ENCODE measurements around the gene TRMT10B.
"Not testable (repeated sequence)": the region's sequence is repeated elsewhere in the genome, so short reads cannot be mapped to it uniquely, and the experiment has no call there.

The TRMT10B gene

GRCh38 chr9:37745970-37746369 lies 7.6 kb upstream of the TRMT10B start:
- DNase-seq, result no peak
- in situ Hi-C loops (cut with HindIII; ENCODE audit: low pct_ligation_motif_present, low sequenced_read_pairs), result loop anchor here (25.0 kb wide), 1 partner anchor 109 kb away; no protein-coding TSS in a partner anchor
- Histone ChIP-seq H3K27ac (no peak overlapping the region), H3K4me3 (ENCODE audit: low read depth, low read length) (no peak overlapping the region), H3K27me3 (replicated peaks) (no peaks in the 10 kb centered on the region), H3K36me3 (replicated peaks) (no peaks in the 10 kb centered on the region)
- TF ChIP-seq CTCF (IDR thresholded peaks at IDR 0.05; ENCODE audit: low read depth, low read length, missing control alignments), result no peak

GRCh38 chr9:37746448-37747270 lies 6.9 kb upstream of the TRMT10B start:
- DNase-seq, result no peak
- in situ Hi-C loops (cut with HindIII; ENCODE audit: low pct_ligation_motif_present, low sequenced_read_pairs), result loop anchor here (25.0 kb wide), 1 partner anchor 109 kb away; no protein-coding TSS in a partner anchor
- Histone ChIP-seq H3K4me3 (ENCODE audit: low read depth, low read length) (no peak overlapping the region), H3K27me3 (replicated peaks) (no peaks in the 10 kb centered on the region), H3K36me3 (replicated peaks) (no peaks in the 10 kb centered on the region), H3K27ac (no peak overlapping the region)
- TF ChIP-seq CTCF (IDR thresholded peaks at IDR 0.05; ENCODE audit: low read depth, low read length, missing control alignments), result no peak

GRCh38 chr9:37747271-37747753 lies 6.3 kb upstream of the TRMT10B start:
- no peak overlapping the region for H3K4me3 ChIP-seq (ENCODE audit: low read depth, low read length)
- no peaks in the 10 kb centered on the region for H3K36me3 ChIP-seq (replicated peaks)
- in situ Hi-C loops (cut with HindIII; ENCODE audit: low pct_ligation_motif_present, low sequenced_read_pairs), result loop anchor here (25.0 kb wide), 1 partner anchor 110 kb away; no protein-coding TSS in a partner anchor
- no peaks in the 10 kb centered on the region for H3K27me3 ChIP-seq (replicated peaks)
- H3K27ac ChIP-seq, result no peak overlapping the region
- TF ChIP-seq CTCF (IDR thresholded peaks at IDR 0.05; ENCODE audit: low read depth, low read length, missing control alignments), result peak; percentile 97
- DNase-seq, result peak; percentile 65

- H3K27me3 ChIP-seq (replicated peaks), result no peaks in the 10 kb centered on the region
- H3K36me3 ChIP-seq (replicated peaks), result no peaks in the 10 kb centered on the region
- H3K27ac ChIP-seq, result no peak overlapping the region
- no peak for DNase-seq
- TF ChIP-seq CTCF (IDR thresholded peaks at IDR 0.05; ENCODE audit: low read depth, low read length, missing control alignments), result no peak
- no peak overlapping the region for H3K4me3 ChIP-seq (ENCODE audit: low read depth, low read length)
- in situ Hi-C loops (cut with HindIII; ENCODE audit: low pct_ligation_motif_present, low sequenced_read_pairs), result loop anchor here (25.0 kb wide), 1 partner anchor 112 kb away; no protein-coding TSS in a partner anchor
Measured at GRCh38 chr9:37749129-37749528, 4.5 kb upstream of the TRMT10B start.

- in situ Hi-C loops (cut with HindIII; ENCODE audit: low pct_ligation_motif_present, low sequenced_read_pairs), result no loop called here
- H3K27me3 ChIP-seq (replicated peaks), result no peaks in the 10 kb centered on the region
- TF ChIP-seq CTCF (IDR thresholded peaks at IDR 0.05; ENCODE audit: low read depth, low read length, missing control alignments), result no peak
- H3K4me3 ChIP-seq (ENCODE audit: low read depth, low read length), result no peak overlapping the region
- no peak overlapping the region for H3K27ac ChIP-seq
- no peaks in the 10 kb centered on the region for H3K36me3 ChIP-seq (replicated peaks)
- no peak for DNase-seq
Measured at GRCh38 chr9:37751186-37751585, 2.4 kb upstream of the TRMT10B start.

- DNase-seq; H3K27ac ChIP-seq; H3K27me3 ChIP-seq (replicated peaks); in situ Hi-C loops (cut with HindIII; ENCODE audit: low pct_ligation_motif_present, low sequenced_read_pairs); H3K36me3 ChIP-seq (replicated peaks); H3K4me3 ChIP-seq (ENCODE audit: low read depth, low read length): not testable (repeated sequence)
Measured at GRCh38 chr9:37751704-37752103, 1.9 kb upstream of the TRMT10B start.

- H3K4me3 ChIP-seq (ENCODE audit: low read depth, low read length); H3K36me3 ChIP-seq (replicated peaks); H3K27ac ChIP-seq; H3K27me3 ChIP-seq (replicated peaks); in situ Hi-C loops (cut with HindIII; ENCODE audit: low pct_ligation_motif_present, low sequenced_read_pairs); DNase-seq: not testable (repeated sequence)
Measured at GRCh38 chr9:37752112-37752511, 1.5 kb upstream of the TRMT10B start.

All from brain microvascular endothelial cell (primary cell).